Measurements from ENCODE around the gene CERK. TPM values are rescaled to one million over a fixed set of nuclear protein-coding genes. Genes with fewer than 3 reads are reported as not detected.

Gene CERK
- total and polyA plus RNA-seq, 2 of the 8 experiments (the other 6 are each of a cell fraction or from before 2014, with no cell fraction given): 26.6 to 59.0 TPM

DNA sequence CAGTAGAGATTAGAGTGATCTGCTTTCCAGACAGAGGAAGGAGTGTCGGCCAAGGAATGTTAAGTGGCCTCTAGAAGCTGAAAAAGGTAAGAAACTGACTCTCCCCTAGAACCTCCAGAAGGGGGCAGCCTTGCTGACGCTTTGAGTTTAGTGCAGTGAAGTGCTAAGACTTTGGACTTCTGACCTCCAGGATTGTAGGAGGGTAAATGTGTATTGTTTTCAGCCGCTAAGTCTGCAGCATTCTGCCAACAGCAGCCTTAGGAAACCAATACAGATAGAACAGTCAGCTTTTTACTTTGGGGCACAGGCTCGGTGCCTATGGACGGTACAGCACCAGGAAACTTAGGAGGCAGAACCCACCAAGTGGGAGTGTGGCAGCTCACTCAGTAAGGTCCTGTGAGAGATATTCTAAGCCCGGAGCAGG is 20.8 kb upstream of the CERK start:
- H3K18ac ChIP-seq (ENCODE audit: extremely low read depth, low read length): no peak overlapping the region
- H4K5ac ChIP-seq (ENCODE audit: insufficient read length, low read depth, low read length): no peak overlapping the region
- H3K4me1 ChIP-seq (replicated peaks in 1 of 4; ENCODE audit: control insufficient read depth in 3 of 4, insufficient read depth in 4 of 4, low read length in 3 of 4): peaks cover 0 to 4% (median 0%) of the 10 kb centered on the region in 4 experiments; a peak in 4 of 7 replicates
- H4K91ac ChIP-seq (replicated peaks; ENCODE audit: insufficient read length, low read length): no peak overlapping the region
- H2AFZ ChIP-seq (ENCODE audit: low read length): no peak overlapping the region; the same call in 1 of the 2 replicates
- WGBS, 2 experiments (ENCODE audit: extremely low coverage in 1 of 2, insufficient coverage in 1 of 2, insufficient read length in 1 of 2, insufficient replicate concordance in 2 of 2, low coverage in 1 of 2, low lambda C conversion rate in 2 of 2, missing lambda C conversion rate in 1 of 2): 62% methylated on average over 6 of the region's 6 CpGs; no CpG with 5 or more reads in 1 of the 2 experiments
- peaks cover 13 to 27% of the 10 kb centered on the region in 2 experiments for H3K9me3 ChIP-seq (ENCODE audit: insufficient read depth in 2 of 2, low read depth in 1 of 2, low read length in 1 of 2)
- H2AK5ac ChIP-seq (ENCODE audit: low read depth, low read length): no peak overlapping the region
- no peak overlapping the region for H2BK20ac ChIP-seq (ENCODE audit: low read length)
- no peak overlapping the region for H3K27ac ChIP-seq (ENCODE audit: low read depth, low read length)
- no peak overlapping the region for H4K8ac ChIP-seq (ENCODE audit: extremely low read depth, insufficient read depth, low read length)
- FAIRE-seq (peak; percentile 65), DNase-seq (ENCODE audit: low read depth in 1 of 2, low spot score in 2 of 2) (peak; percentile 61 to 71)
- no peak overlapping the region for H2BK15ac ChIP-seq (ENCODE audit: low read length)
- peaks cover 4% of the 10 kb centered on the region; the same call in 1 of the 2 replicates for H3K79me1 ChIP-seq (ENCODE audit: low read depth, low read length)
- POLR2A ChIA-PET (ENCODE audit: partially characterized antibody): interaction anchor here (0.7 to 1.2 kb wide), 6 partner anchors 9 to 27 kb away, joined by 3 to 4 read pairs (median 3); no protein-coding TSS in a partner anchor
- no peak overlapping the region for H3K4me3 ChIP-seq (ENCODE audit: extremely low read depth in 1 of 4, insufficient read depth in 2 of 4, low read depth in 3 of 4, low read length in 4 of 4)
- H2BK120ac ChIP-seq (replicated peaks; ENCODE audit: low read depth, low read length): no peak overlapping the region
- peaks cover 7% of the 10 kb centered on the region for H3K23me2 ChIP-seq (ENCODE audit: low read depth, low read length)
- H3K14ac ChIP-seq (ENCODE audit: insufficient read length): no peak overlapping the region
- H4K20me1 ChIP-seq (replicated peaks in 1 of 2; ENCODE audit: control insufficient read depth in 1 of 2, insufficient read depth in 2 of 2, low read length in 2 of 2): peaks cover 0 to 2% of the 10 kb centered on the region in 2 experiments
- no peak overlapping the region for H3K9ac ChIP-seq (replicated peaks in 1 of 4; ENCODE audit: extremely low read depth in 1 of 4, low read depth in 3 of 4, low read length in 3 of 4)
- no peaks in the 10 kb centered on the region for H3K27me3 ChIP-seq (replicated peaks in 1 of 4; ENCODE audit: control insufficient read depth in 3 of 4, extremely low read depth in 1 of 4, insufficient read depth in 3 of 4, low read length in 3 of 4)
- peaks cover 4 to 26% of the 10 kb centered on the region in 2 experiments for H3K79me2 ChIP-seq (ENCODE audit: control insufficient read depth in 1 of 2, insufficient read depth in 2 of 2, low read length in 2 of 2)
- no peak overlapping the region for H3K56ac ChIP-seq (replicated peaks; ENCODE audit: insufficient read length, low read depth, low read length)
- H3K4me2 ChIP-seq (ENCODE audit: insufficient read depth in 1 of 2, low read depth in 2 of 2, low read length in 2 of 2): no peak overlapping the region
- no peak overlapping the region for H3K23ac ChIP-seq (ENCODE audit: insufficient read length)
- H3K4ac ChIP-seq (replicated peaks; ENCODE audit: insufficient read length, low read depth, low read length): no peak overlapping the region
- no peak overlapping the region for H2BK5ac ChIP-seq (ENCODE audit: low read depth, low read length)
- CTCF ChIA-PET (ENCODE audit: partially characterized antibody): interaction anchor here (0.6 to 5.0 kb wide), 21 partner anchors 10 to 195 kb away, joined by 3 to 35 read pairs (median 5); no protein-coding TSS in a partner anchor
- TF ChIP-seq RAD21 (IDR thresholded peaks at IDR 0.05 in 1 of 2, conservative IDR thresholded peaks at IDR 0.05 in 1 of 2; ENCODE audit: low read depth in 2 of 2, low read length in 2 of 2) (peak; percentile 50 to 66), SAP30 (IDR thresholded peaks at IDR 0.05; ENCODE audit: insufficient read depth, insufficient replicate concordance, low read length) (no peak), GTF2F1 (IDR thresholded peaks at IDR 0.05; ENCODE audit: borderline replicate concordance, low read depth, low read length) (no peak), TBP (IDR thresholded peaks at IDR 0.05; ENCODE audit: low read depth, low read length) (no peak), CTCF (IDR thresholded peaks at IDR 0.05; ENCODE audit: control extremely low read depth in 1 of 3, insufficient read depth in 1 of 3, low read depth in 1 of 3, low read length in 3 of 3) (peak; percentile 22 to 86 (median 74)), POLR2AphosphoS5 (IDR thresholded peaks at IDR 0.05; ENCODE audit: low read depth, low read length) (no peak), POLR2A (IDR thresholded peaks at IDR 0.05; ENCODE audit: control extremely low read depth in 1 of 2, low read depth in 2 of 2, low read length in 2 of 2) (no peak)
- peaks cover 0 to 9% (median 3%) of the 10 kb centered on the region in 4 experiments; a peak in 2 of 8 replicates for H3K36me3 ChIP-seq (ENCODE audit: control insufficient read depth in 2 of 4, insufficient read depth in 4 of 4, low read length in 3 of 4)
- H2BK12ac ChIP-seq (ENCODE audit: low read depth, low read length): no peak overlapping the region

Data from H1 (cell line).